CD4-positive, alpha-beta T cell treated with Interferon gamma for 1 hour (primary cell): Measurements from ENCODE around the gene EFNA5.
"Not testable (repeated sequence)": the region's sequence is repeated elsewhere in the genome, so short reads cannot be mapped to it uniquely, and the experiment has no call there.

ENCODE experiments used
- DNase-seq: peaks from one replicate; pipeline ENCODE4 v3.0.0-alpha.2; 2020

Gene EFNA5

DNA sequence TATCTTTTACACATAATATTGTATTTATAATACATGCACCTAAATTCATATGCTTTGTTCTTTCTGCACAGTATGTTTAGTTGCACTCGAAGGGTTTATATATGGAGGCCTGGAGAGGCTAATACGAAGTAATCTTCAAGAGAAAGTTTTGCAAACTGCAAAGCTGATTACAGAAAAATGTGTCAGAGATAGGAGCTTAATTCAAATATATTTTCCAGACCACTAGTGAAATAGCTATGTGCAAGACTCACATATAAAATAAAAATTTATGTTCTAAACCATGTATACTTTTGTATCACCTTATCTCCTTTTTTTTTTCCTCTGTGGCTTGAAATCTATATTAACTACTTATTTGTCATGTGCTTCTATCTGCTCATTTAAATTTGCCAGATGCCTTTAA is 313.8 kb downstream of the EFNA5 start:
- no peak for DNase-seq

- no peak for DNase-seq
Observed at GRCh38 chr5:107352576-107352975, 318.2 kb downstream of the EFNA5 start.

DNA sequence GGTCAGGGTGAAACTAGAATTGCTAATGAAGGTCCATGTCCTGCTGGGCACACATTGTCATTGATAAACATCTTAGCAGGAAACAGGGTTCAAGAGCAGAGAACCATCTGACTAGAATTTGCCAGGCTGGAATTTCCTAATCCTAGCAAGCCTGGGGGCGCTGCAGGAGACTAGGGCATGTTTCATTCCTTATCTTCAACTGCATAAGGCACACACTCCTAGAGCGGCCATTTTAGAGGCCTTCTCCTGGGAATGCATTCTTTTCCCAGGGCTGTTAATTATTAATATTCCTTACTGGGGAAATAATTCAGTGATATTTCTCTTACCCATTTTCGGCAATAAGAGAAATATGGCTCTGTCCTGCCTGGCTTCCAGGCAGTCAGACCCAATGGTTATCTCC is 324.2 kb downstream of the EFNA5 start:
- not testable (repeated sequence) for DNase-seq

DNA sequence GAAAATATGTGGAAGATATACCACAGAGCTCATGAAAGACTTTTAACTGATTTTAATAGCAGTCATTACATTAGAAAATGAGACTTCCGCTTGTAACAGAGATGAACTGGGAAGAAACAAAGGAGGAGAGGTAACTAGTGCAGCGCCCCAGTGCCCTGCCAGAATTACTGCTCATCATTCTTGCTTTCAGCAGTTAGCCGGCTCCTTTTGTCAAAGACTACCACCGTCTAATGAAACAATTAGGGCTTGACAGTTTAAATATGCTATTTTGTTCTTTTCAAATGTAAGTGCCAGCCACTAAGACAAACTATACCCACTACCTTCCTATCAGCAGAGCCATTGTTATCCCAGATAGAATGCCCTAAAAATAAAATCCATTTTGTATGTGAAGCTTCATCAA is 328.4 kb downstream of the EFNA5 start:
- DNase-seq, result no peak

DNA sequence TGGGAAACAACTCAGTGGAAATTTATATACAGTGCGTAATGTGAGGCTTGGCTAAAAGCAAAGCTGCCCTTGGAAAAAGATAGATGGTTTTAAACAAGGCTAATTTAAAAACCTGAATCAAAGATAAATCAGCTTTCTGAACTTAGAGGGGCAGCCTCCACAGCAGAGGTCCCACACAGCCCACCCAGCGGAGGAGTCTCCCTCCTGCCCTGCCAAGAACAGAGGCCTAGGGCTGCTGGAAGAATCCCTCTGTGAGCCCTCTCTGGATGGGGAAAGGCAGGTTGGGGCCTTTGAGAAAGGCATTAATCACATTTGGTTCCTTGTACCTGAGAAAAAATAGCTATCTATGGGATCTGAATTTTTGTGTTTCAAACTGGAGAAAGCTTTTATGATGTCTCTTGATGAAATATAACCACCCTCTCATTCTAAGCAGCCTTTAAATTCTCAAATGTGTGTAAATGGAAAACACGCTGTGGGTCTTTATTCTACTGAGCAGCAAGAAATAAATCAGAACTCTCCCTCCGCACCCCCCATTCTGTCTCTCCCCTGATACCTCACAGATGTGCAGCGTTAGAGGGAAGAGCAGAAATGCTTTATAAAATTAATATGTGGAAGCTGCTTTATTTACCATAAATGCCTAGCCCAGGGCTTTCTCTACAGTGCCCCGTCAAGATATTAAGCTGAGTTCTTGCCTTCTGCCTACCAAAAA is 329.2 kb downstream of the EFNA5 start:
- no peak for DNase-seq

- no peak for DNase-seq
Observed at GRCh38 chr5:107340631-107341030, 330.1 kb downstream of the EFNA5 start.

DNA sequence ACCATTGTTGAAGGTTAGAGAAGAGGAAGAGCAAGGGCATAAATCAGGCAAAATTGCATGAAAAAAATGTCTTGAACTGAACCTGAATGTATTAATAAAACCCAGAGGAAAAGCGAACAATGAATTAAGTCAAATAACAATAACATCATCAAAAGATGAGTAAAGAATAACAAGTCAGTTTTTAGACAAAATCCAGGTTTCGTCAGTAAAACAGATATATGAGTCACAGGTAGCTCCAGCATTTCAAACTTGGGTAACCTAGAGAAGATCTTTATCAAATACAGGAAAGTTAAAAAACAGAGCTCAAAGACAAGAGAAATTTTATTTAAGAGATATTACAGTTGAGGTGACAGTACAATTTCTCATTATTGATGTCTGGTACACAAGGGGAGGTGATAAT is 332.4 kb downstream of the EFNA5 start:
- no peak for DNase-seq

DNA sequence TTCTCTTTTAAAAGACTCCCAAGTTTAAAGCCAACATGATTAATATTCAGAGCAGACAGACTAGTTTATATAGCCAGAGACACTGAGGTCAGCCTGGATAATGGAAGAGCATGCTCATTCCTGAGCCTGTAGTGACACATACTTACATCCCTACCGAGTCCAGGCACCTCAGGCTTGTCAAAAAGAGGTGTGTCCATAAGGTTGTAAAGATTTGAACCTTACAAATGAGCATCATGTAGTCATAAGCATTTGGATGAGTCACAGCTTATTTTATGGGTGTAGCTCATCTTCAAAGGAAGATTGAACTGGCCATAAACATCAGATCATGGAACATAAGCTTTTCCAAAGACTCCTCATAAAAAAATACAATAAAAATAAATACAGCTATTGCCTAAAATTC is 333.5 kb downstream of the EFNA5 start:
- no peak for DNase-seq

GRCh38 chr5:107331882-107332281 is 338.9 kb downstream of the EFNA5 start:
- DNase-seq, result no peak

GRCh38 chr5:107331312-107331711 is 339.4 kb downstream of the EFNA5 start:
- DNase-seq, result no peak

GRCh38 chr5:107330903-107331302 is 339.8 kb downstream of the EFNA5 start:
- no peak for DNase-seq

DNA sequence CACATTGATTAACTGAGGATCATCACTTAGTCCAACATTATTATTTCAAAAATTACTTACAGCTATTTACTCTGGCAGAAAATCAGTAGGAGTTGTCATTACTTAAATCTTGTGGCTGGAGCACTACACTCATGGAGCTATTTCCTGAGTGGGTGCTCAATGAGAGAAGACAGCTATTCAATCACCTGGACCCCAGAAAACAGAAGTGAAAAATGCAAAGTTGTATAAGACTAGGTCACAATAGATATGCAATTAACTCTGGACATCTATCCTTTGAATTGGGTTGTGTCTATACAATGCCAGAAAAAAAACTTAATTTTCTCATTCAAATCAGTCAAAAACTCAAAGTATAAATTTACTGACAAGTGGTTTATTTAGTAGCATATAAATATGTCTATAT is 340.9 kb downstream of the EFNA5 start:
- DNase-seq, result no peak
